ENCODE measurements around the gene SOS2. TPM values are rescaled to one million over a fixed set of nuclear protein-coding genes. Genes with fewer than 3 reads are reported as not detected.

Gene SOS2
- total RNA-seq: 10 to 100 TPM; 26.1 to 69.0 (median 30.8) TPM
- 10 to 100 TPM in 1 of 3 donors, 1 to 10 TPM in 2; 5.8 to 11.8 (median 8.9) TPM for polyA plus RNA-seq
- long read RNA-seq, donor 1, partial matches to known transcripts: 13 of 13 reads
- long read RNA-seq, donor 1, other reads (novel, unspliced or antisense): 0 of 13 reads
- long read RNA-seq, donor 2: 0 reads
- long read RNA-seq, donor 3, partial matches to known transcripts: 20 of 20 reads
- long read RNA-seq, donor 3, other reads (novel, unspliced or antisense): 0 of 20 reads
- long read RNA-seq, donor 4: 0 reads
- long read RNA-seq, donor 5: 0 reads
- long read RNA-seq, donor 6: 0 reads
- long read RNA-seq, donor 7, full-length matches to known transcripts: 1 of 1 reads
- long read RNA-seq, donor 7, partial matches to known transcripts: 0 of 1 reads
- long read RNA-seq, donor 7, other reads (novel, unspliced or antisense): 0 of 1 reads
- long read RNA-seq, donor 8, full-length matches to known transcripts: 2 of 2 reads
- long read RNA-seq, donor 8, partial matches to known transcripts: 0 of 2 reads
- long read RNA-seq, donor 8, other reads (novel, unspliced or antisense): 0 of 2 reads
- long read RNA-seq, donor 9, full-length matches to known transcripts: 1 of 1 reads
- long read RNA-seq, donor 9, partial matches to known transcripts: 0 of 1 reads
- long read RNA-seq, donor 9, other reads (novel, unspliced or antisense): 0 of 1 reads
- long read RNA-seq, donor 10: 0 reads

- peak within 1 kb of the TSS; percentile 95 to 99 (median 98) for H3K27ac ChIP-seq
- WGBS, 5 donors: 0 to 1% (median 0%) methylated on average over 51 to 90 of the region's 90 CpGs
- peak within 1 kb of the TSS; percentile 72 to 79 (median 76) for H3K4me3 ChIP-seq
- TF ChIP-seq EP300 (IDR thresholded peaks at IDR 0.05) (no peak), POLR2AphosphoS5 (IDR thresholded peaks at IDR 0.05) (peak; percentile 21 to 77 (median 63)), CTCF (IDR thresholded peaks at IDR 0.05) (peak in 1 of 7 experiments; percentile 9), POLR2A (IDR thresholded peaks at IDR 0.05) (peak in 1 of 4 donors; percentile 33)
- no peaks in the 10 kb centered on the region for H3K9me3 ChIP-seq
- peak; percentile 88 to 96 for DNase-seq
- H3K27me3 ChIP-seq: no peaks in the 10 kb centered on the region
- intact Hi-C loops (cut with DNase I; ENCODE audit: low total_unique reads): no loop called here
- H3K4me1 ChIP-seq: peaks cover 9 to 53% (median 38%) of the 10 kb centered on the region in 4 donors
- H3K36me3 ChIP-seq: no peaks in the 10 kb centered on the region
Measured at GRCh38 chr14:50231475-50232275, at the start of gene SOS2. Gene SOS2 (minus strand): TSS chr14:50231578. CDS start chr14:50231283, 295 bp downstream.

GRCh38 chr14:50272498-50272897, 41.1 kb upstream of the SOS2 start:
- Histone ChIP-seq H3K4me3 (no peak overlapping the region), H3K27me3 (no peaks in the 10 kb centered on the region), H3K36me3 (peaks cover 0 to 18% (median 3%) of the 10 kb centered on the region in 4 donors), H3K27ac (no peak overlapping the region), H3K4me1 (no peaks in the 10 kb centered on the region), H3K9me3 (no peaks in the 10 kb centered on the region)
- DNase-seq: no peak
- intact Hi-C loops (cut with DNase I; ENCODE audit: low total_unique reads): no loop called here
- TF ChIP-seq EP300 (IDR thresholded peaks at IDR 0.05) (no peak), POLR2A (IDR thresholded peaks at IDR 0.05) (no peak), POLR2AphosphoS5 (IDR thresholded peaks at IDR 0.05) (no peak), CTCF (IDR thresholded peaks at IDR 0.05) (no peak)
- 92 to 100% (median 97%) methylated on average over 1 of the region's 1 CpG for WGBS, 5 donors

- 88 to 93% (median 90%) methylated on average over 6 of the region's 6 CpGs for WGBS, 5 donors
- Histone ChIP-seq H3K36me3 (peaks cover 0 to 24% (median 3%) of the 10 kb centered on the region in 4 donors), H3K4me1 (no peaks in the 10 kb centered on the region), H3K4me3 (no peak overlapping the region), H3K27ac (no peak overlapping the region), H3K27me3 (no peaks in the 10 kb centered on the region), H3K9me3 (no peaks in the 10 kb centered on the region)
- intact Hi-C loops (cut with DNase I; ENCODE audit: low total_unique reads): no loop called here
- no peak for DNase-seq
- TF ChIP-seq EP300 (IDR thresholded peaks at IDR 0.05) (no peak), CTCF (IDR thresholded peaks at IDR 0.05) (no peak), POLR2AphosphoS5 (IDR thresholded peaks at IDR 0.05) (no peak), POLR2A (IDR thresholded peaks at IDR 0.05) (no peak)
Measured at GRCh38 chr14:50270932-50271331, 39.6 kb upstream of the SOS2 start.

GRCh38 chr14:50265029-50265428, 33.7 kb upstream of the SOS2 start:
- intact Hi-C loops (cut with DNase I; ENCODE audit: low total_unique reads): no loop called here
- H3K27ac ChIP-seq: no peak overlapping the region
- DNase-seq: no peak
- H3K9me3 ChIP-seq: no peaks in the 10 kb centered on the region
- peaks cover 0 to 38% (median 8%) of the 10 kb centered on the region in 4 donors for H3K36me3 ChIP-seq
- no peak for TF ChIP-seq POLR2A (IDR thresholded peaks at IDR 0.05)
- no peak for TF ChIP-seq CTCF (IDR thresholded peaks at IDR 0.05)
- no peak for TF ChIP-seq EP300 (IDR thresholded peaks at IDR 0.05)
- TF ChIP-seq POLR2AphosphoS5 (IDR thresholded peaks at IDR 0.05): no peak
- no peak overlapping the region for H3K4me3 ChIP-seq
- H3K4me1 ChIP-seq: no peaks in the 10 kb centered on the region
- H3K27me3 ChIP-seq: no peaks in the 10 kb centered on the region
